Lung (tissue), 12 donors: ENCODE data around the gene HLA-DRA. TPM values are rescaled to one million over a fixed set of nuclear protein-coding genes. Genes with fewer than 3 reads are reported as not detected.

Source experiments
- ATAC-seq: fragments of 200-7000 bp; cut with Tn5 transposase; one replicate; pipeline ENCODE4 v1.9.1; 2020; ENCODE audit warnings: moderate number of reproducible peaks; ENCODE audit not compliant: insufficient read depth, low FRiP score
- DNase-seq, 3 donors: peaks; one replicate each; pipeline ENCODE4 v3.0.0-alpha.2; 2013 to 2017
- H3K27ac ChIP-seq, 2 donors: one replicate each; pipeline ENCODE4 v1.5.1; 2013; ENCODE audit warnings: mild to moderate bottlenecking in 2 of 2, moderate library complexity in 2 of 2, control low read depth in 1 of 2, inconsistent platforms in 1 of 2, low read depth in 1 of 2, low read length in 1 of 2
- H3K27me3 ChIP-seq, 3 donors: one replicate each; pipeline ENCODE4 v1.5.1; 2013; ENCODE audit warnings: low read length in 2 of 3; ENCODE audit not compliant: control insufficient read depth in 3 of 3, insufficient read depth in 3 of 3
- H3K36me3 ChIP-seq, 4 donors: one replicate each; pipeline ENCODE4 v1.5.1; 2013; ENCODE audit warnings: low read length in 4 of 4, mild to moderate bottlenecking in 1 of 4, moderate library complexity in 1 of 4; ENCODE audit not compliant: control insufficient read depth in 4 of 4, insufficient read depth in 4 of 4
- H3K4me1 ChIP-seq, 5 donors: one replicate each; pipeline ENCODE4 v1.5.1; 2013; ENCODE audit warnings: low read length in 5 of 5, mild to moderate bottlenecking in 2 of 5, moderate library complexity in 1 of 5; ENCODE audit not compliant: control insufficient read depth in 5 of 5, insufficient read depth in 5 of 5
- H3K4me3 ChIP-seq: one replicate; pipeline ENCODE4 v1.5.1; 2013; ENCODE audit warnings: mild to moderate bottlenecking, control low read depth, moderate library complexity
- H3K9ac ChIP-seq, 2 donors: one replicate each; pipeline ENCODE4 v1.5.1; 2013; ENCODE audit warnings: low read length in 2 of 2, control low read depth in 1 of 2; ENCODE audit not compliant: insufficient read depth in 1 of 2
- H3K9me3 ChIP-seq, 4 donors: one replicate each; pipeline ENCODE4 v1.5.1; 2013; ENCODE audit warnings: low read length in 3 of 4, mild to moderate bottlenecking in 1 of 4, moderate library complexity in 1 of 4; ENCODE audit not compliant: control insufficient read depth in 4 of 4, insufficient read depth in 3 of 4
- CTCF ChIP-seq: IDR thresholded peaks from 2 replicates; pipeline ENCODE4 v1.5.1; 2012; ENCODE audit warnings: mild to moderate bottlenecking; ENCODE audit errors: control extremely low read depth, extremely low read depth
- whole genome bisulfite sequencing, 2 donors: extraction: QIAGEN DNeasy Blood & Tissue Kit; methylation state at CpG; one replicate each; pipeline ENCODE4 v1.1.7; 2013; 5-methylcytosine and 5-hydroxymethylcytosine counted together
- polyA plus RNA-seq, 2 donors: library from polyadenylated mRNA; stranded (reverse); fragments of 200-250 nt; gene quantifications; one replicate each; pipeline ENCODE4 v1.2.1, GENCODE V29; 2013
- total RNA-seq, 2 donors: library from RNA; depleted of rRNA in 1 of 2; stranded (reverse); fragments of >200 nt in 1 of 2; gene quantifications; one replicate each; pipeline ENCODE4 v1.2.1, GENCODE V29; 2014 to 2021
- donor health status: control.
- donor health status: control.
- donor health status: Bipolar disorder and iron deficiency.
- donor health status: healthy.
- donor health status: DM: yes; HTN: yes; CAD: no.

Gene HLA-DRA
- total and polyA plus RNA-seq, 4 donors = 421 to 1,160 (median 875) TPM

GRCh38 chr6:32475392-32476206 lies 35.9 kb downstream of the HLA-DRA start:
- ATAC-seq (no peak), DNase-seq (no peak)
- Histone ChIP-seq H3K4me3 (no peak overlapping the region), H3K36me3 (no peaks in the 10 kb centered on the region), H3K9ac (no peak overlapping the region), H3K27me3 (peaks cover 0 to 2% (median 0%) of the 10 kb centered on the region in 3 donors), H3K27ac (no peak overlapping the region), H3K4me1 (peaks cover 0 to 2% (median 0%) of the 10 kb centered on the region in 5 donors), H3K9me3 (peaks cover 0 to 4% (median 0%) of the 10 kb centered on the region in 4 donors)
- no peak for TF ChIP-seq CTCF
- WGBS, 2 donors = 78 to 88% methylated on average over 13 of the region's 13 CpGs

DNA sequence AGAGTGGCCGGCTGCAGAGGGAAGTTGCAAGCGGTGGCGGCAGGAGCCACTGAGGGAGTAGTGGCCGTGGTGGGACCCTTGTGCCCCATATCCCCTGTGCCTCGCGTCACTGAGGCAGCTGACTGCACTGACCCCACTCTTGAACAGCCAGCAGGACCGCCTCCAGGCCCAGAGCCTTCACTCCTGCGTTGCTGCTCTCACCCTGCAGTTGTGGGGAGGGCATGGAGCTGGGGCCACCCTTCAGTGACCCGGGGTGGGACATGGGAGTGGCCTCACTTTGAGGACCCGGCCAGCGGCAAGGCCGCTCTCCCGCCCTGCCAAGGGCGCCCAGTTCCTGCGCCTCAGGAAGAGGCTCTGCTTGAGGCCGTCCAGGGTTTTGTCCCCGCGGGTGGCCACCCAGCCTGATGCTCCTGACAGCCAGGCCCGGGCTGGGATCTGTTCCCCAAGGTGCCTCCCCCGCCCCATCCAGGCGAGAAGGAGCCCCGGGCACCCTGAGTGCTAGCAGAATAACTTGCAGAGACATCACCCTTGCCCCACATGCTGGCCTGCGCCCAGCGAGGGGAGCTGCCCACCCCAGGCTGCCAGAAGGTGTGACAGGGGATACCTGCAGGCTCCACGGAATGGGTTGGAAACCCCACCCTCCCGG lies 44.4 kb downstream of the HLA-DRA start:
- Histone ChIP-seq H3K4me3 (no peak overlapping the region), H3K27ac (no peak overlapping the region), H3K36me3 (no peaks in the 10 kb centered on the region), H3K9me3 (peaks cover 0 to 2% (median 0%) of the 10 kb centered on the region in 4 donors), H3K4me1 (no peaks in the 10 kb centered on the region), H3K9ac (no peak overlapping the region), H3K27me3 (no peaks in the 10 kb centered on the region)
- ATAC-seq (no peak), DNase-seq (no peak)
- no peak for TF ChIP-seq CTCF
- WGBS, 2 donors = 77 to 81% methylated on average over 26 of the region's 26 CpGs

DNA sequence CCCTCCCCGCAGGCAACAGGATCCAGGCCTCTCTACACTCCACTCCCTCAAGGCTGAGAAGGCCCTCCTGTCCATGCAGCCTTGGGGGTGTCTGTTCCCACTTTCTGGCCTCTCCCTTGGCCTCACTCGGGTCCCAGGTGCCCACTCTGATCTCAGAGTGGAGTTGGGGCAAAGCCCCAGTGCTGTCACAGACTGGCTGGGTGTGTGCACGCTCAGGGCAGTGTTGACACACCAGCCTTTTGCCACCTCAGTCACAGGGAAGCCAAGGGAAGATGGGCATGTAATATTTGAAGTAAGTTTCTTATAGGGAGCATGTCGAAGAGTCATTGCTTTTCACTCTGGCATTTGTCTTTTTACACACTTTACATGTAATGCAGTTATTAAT lies 44.9 kb downstream of the HLA-DRA start:
- no peaks in the 10 kb centered on the region for H3K4me1 ChIP-seq
- ATAC-seq (no peak), DNase-seq (no peak)
- WGBS, 2 donors = 72 to 77% methylated on average over 4 of the region's 4 CpGs
- no peak overlapping the region for H3K27ac ChIP-seq
- no peaks in the 10 kb centered on the region for H3K9me3 ChIP-seq
- no peaks in the 10 kb centered on the region for H3K27me3 ChIP-seq
- no peak overlapping the region for H3K4me3 ChIP-seq
- TF ChIP-seq CTCF = no peak
- H3K9ac ChIP-seq = no peak overlapping the region
- no peaks in the 10 kb centered on the region for H3K36me3 ChIP-seq
